ENCODE measurements around the gene KCNE4. TPM values are rescaled to one million over a fixed set of nuclear protein-coding genes. Genes with fewer than 3 reads are reported as not detected.

KCNE4 gene
- total RNA-seq, 2 donors from 2014 or later, result 9.6 to 13.6 TPM

- no peaks in the 10 kb centered on the region for H3K27me3 ChIP-seq (replicated peaks; ENCODE audit: insufficient read depth)
- peak overlapping the region; percentile 71 for H3K4me3 ChIP-seq
- TF ChIP-seq CTCF (IDR thresholded peaks at IDR 0.05), result no peak
- ATAC-seq (ENCODE audit: insufficient number of reproducible peaks, low FRiP score, low read depth) (no peak), DNase-seq (ENCODE audit: low spot score) (no peak)
- H3K36me3 ChIP-seq, result no peaks in the 10 kb centered on the region
- H3K4me1 ChIP-seq (ENCODE audit: control insufficient read depth in 1 of 2, low read depth in 2 of 2), result peaks cover 25 to 44% of the 10 kb centered on the region in 2 donors
- H3K27ac ChIP-seq, result peak overlapping the region; percentile 86 to 94
- H3K9me3 ChIP-seq, result no peaks in the 10 kb centered on the region
These were observed 2.3 kb downstream of the KCNE4 start for GRCh38 chr2:223054193-223054781.

- H3K27me3 ChIP-seq (replicated peaks; ENCODE audit: insufficient read depth), result no peaks in the 10 kb centered on the region
These were observed 3.1 kb downstream of the KCNE4 start for GRCh38 chr2:223055140-223055539.

GRCh38 chr2:223055836-223056235, 3.8 kb downstream of the KCNE4 start:
- peak overlapping the region; percentile 71 for H3K4me3 ChIP-seq
- TF ChIP-seq CTCF (IDR thresholded peaks at IDR 0.05), result no peak
- H3K27ac ChIP-seq, result peak overlapping the region; percentile 86 to 94
- no peak for DNase-seq (ENCODE audit: low spot score)
- no peaks in the 10 kb centered on the region for H3K9me3 ChIP-seq
- H3K4me1 ChIP-seq (ENCODE audit: control insufficient read depth in 1 of 2, low read depth in 2 of 2), result peaks cover 17 to 32% of the 10 kb centered on the region in 2 donors
- ATAC-seq (ENCODE audit: insufficient number of reproducible peaks, low FRiP score, low read depth), result no peak
- H3K36me3 ChIP-seq, result no peaks in the 10 kb centered on the region
- H3K27me3 ChIP-seq (replicated peaks; ENCODE audit: insufficient read depth), result no peaks in the 10 kb centered on the region

More at GRCh38 chr2:223055140-223055539, 3.1 kb downstream of the KCNE4 start:
- no peak for DNase-seq (ENCODE audit: low spot score)
- no peak for TF ChIP-seq CTCF (IDR thresholded peaks at IDR 0.05)
- ATAC-seq (ENCODE audit: insufficient number of reproducible peaks, low FRiP score, low read depth), result no peak
- Histone ChIP-seq H3K9me3 (no peaks in the 10 kb centered on the region), H3K4me3 (peak overlapping the region; percentile 71), H3K36me3 (no peaks in the 10 kb centered on the region), H3K4me1 (ENCODE audit: control insufficient read depth in 1 of 2, low read depth in 2 of 2) (peaks cover 21 to 39% of the 10 kb centered on the region in 2 donors), H3K27ac (peak overlapping the region; percentile 86 to 94)

GRCh38 chr2:223056701-223057418, 4.9 kb downstream of the KCNE4 start:
- peak overlapping the region; percentile 71 for H3K4me3 ChIP-seq
- peak overlapping the region; percentile 86 to 94 for H3K27ac ChIP-seq
- H3K9me3 ChIP-seq, result no peaks in the 10 kb centered on the region
- TF ChIP-seq CTCF (IDR thresholded peaks at IDR 0.05), result no peak
- H3K36me3 ChIP-seq, result no peaks in the 10 kb centered on the region
- H3K27me3 ChIP-seq (replicated peaks; ENCODE audit: insufficient read depth), result no peaks in the 10 kb centered on the region
- DNase-seq (ENCODE audit: low spot score), result no peak
- peaks cover 17 to 27% of the 10 kb centered on the region in 2 donors for H3K4me1 ChIP-seq (ENCODE audit: control insufficient read depth in 1 of 2, low read depth in 2 of 2)
- no peak for ATAC-seq (ENCODE audit: insufficient number of reproducible peaks, low FRiP score, low read depth)

GRCh38 chr2:223057569-223057968, 5.6 kb downstream of the KCNE4 start:
- peaks cover 17 to 27% of the 10 kb centered on the region in 2 donors for H3K4me1 ChIP-seq (ENCODE audit: control insufficient read depth in 1 of 2, low read depth in 2 of 2)
- ATAC-seq (ENCODE audit: insufficient number of reproducible peaks, low FRiP score, low read depth) (no peak), DNase-seq (ENCODE audit: low spot score) (no peak)
- H3K27ac ChIP-seq, result peak overlapping the region; percentile 86 to 94
- no peaks in the 10 kb centered on the region for H3K27me3 ChIP-seq (replicated peaks; ENCODE audit: insufficient read depth)
- H3K9me3 ChIP-seq, result no peaks in the 10 kb centered on the region
- H3K36me3 ChIP-seq, result no peaks in the 10 kb centered on the region
- no peak overlapping the region for H3K4me3 ChIP-seq
- TF ChIP-seq CTCF (IDR thresholded peaks at IDR 0.05), result no peak

Measured in thoracic aorta (tissue), 2 donors.